Tongue (tissue), 2 donors: ENCODE results near the gene DPYSL4. TPM values are rescaled to one million over a fixed set of nuclear protein-coding genes. Genes with fewer than 3 reads are reported as not detected.

ENCODE experiments used
- DNase-seq: peaks from one replicate; pipeline ENCODE4 v3.0.0-alpha.2; 2015
- total RNA-seq: library from RNA; depleted of rRNA; stranded (reverse); fragments of >200 nt; gene quantifications from one replicate; pipeline ENCODE4 v1.2.3, GENCODE V29; 2014

DPYSL4 gene
- total RNA-seq, 1 donor from 2014 or later: 2.2 TPM

- no peak for DNase-seq
These were observed 41.9 kb downstream of the DPYSL4 start for GRCh38 chr10:132228616-132229015.

- DNase-seq: no peak
These were observed 42.3 kb downstream of the DPYSL4 start for GRCh38 chr10:132229096-132229495.

- peak; percentile 73 for DNase-seq
These were observed 43.2 kb downstream of the DPYSL4 start for GRCh38 chr10:132229834-132230556.

- DNase-seq: no peak
These were observed 43.9 kb downstream of the DPYSL4 start for GRCh38 chr10:132230557-132231210.

- no peak for DNase-seq
These were observed 44.9 kb downstream of the DPYSL4 start for GRCh38 chr10:132231656-132232022.

- DNase-seq: no peak
These were observed 45.5 kb downstream of the DPYSL4 start for GRCh38 chr10:132232023-132232951.

GRCh38 chr10:132232981-132233380 is 46.2 kb downstream of the DPYSL4 start:
- no peak for DNase-seq

GRCh38 chr10:132233501-132234085 is 46.8 kb downstream of the DPYSL4 start:
- peak; percentile 89 for DNase-seq

GRCh38 chr10:132234860-132235259 is 48.1 kb downstream of the DPYSL4 start:
- DNase-seq: no peak

- no peak for DNase-seq
These were observed 49.4 kb downstream of the DPYSL4 start for GRCh38 chr10:132236161-132236560.

- no peak for DNase-seq
These were observed 50.1 kb downstream of the DPYSL4 start for GRCh38 chr10:132236881-132237280.

GRCh38 chr10:132237396-132237795 is 50.6 kb downstream of the DPYSL4 start:
- DNase-seq: no peak

- DNase-seq: peak; percentile 79
These were observed 51.1 kb downstream of the DPYSL4 start for GRCh38 chr10:132237871-132238270.

- no peak for DNase-seq
These were observed 51.8 kb downstream of the DPYSL4 start for GRCh38 chr10:132238371-132239125.

- no peak for DNase-seq
These were observed 52.6 kb downstream of the DPYSL4 start for GRCh38 chr10:132239126-132240031.

GRCh38 chr10:132240156-132240555 is 53.4 kb downstream of the DPYSL4 start:
- no peak for DNase-seq

GRCh38 chr10:132240581-132240980 is 53.8 kb downstream of the DPYSL4 start:
- DNase-seq: no peak

- DNase-seq: peak; percentile 69
These were observed 54.3 kb downstream of the DPYSL4 start for GRCh38 chr10:132241086-132241485.

GRCh38 chr10:132241496-132241895 is 54.7 kb downstream of the DPYSL4 start:
- DNase-seq: no peak

GRCh38 chr10:132242103-132242840 is 55.5 kb downstream of the DPYSL4 start:
- DNase-seq: no peak
